ENCODE measurements around the gene SH3BP5. TPM values are rescaled to one million over a fixed set of nuclear protein-coding genes. Genes with fewer than 3 reads are reported as not detected.

Gene SH3BP5
- total and polyA plus RNA-seq, 12 donors, result 6.7 to 22.4 (median 9.8) TPM

DNA sequence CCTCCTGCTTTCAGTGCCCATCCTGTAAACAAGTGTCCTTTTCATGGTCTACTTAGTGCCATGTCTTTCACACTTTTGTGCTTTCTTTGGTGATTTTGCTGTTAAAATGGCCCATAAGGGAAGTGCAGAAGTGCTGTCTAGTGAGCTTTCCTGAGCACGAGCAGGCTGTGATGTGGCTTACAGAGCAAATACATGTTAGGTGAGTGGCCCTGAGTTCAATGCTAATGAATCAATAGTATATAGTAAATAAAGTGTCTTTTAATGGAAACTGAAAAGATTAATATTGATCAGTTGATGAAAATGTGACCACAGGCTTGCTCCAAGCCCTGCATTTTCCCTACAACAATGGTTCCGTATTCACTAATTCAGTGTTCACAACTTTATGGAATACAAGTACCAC lies 5.7 kb downstream of the SH3BP5 start:
- Histone ChIP-seq H3K9me3 (no peaks in the 10 kb centered on the region), H3K4me3 (no peak overlapping the region), H3K27ac (peak overlapping the region in 4 of 10 donors; percentile 1 to 87 (median 14)), H3K27me3 (no peaks in the 10 kb centered on the region), H3K36me3 (peaks cover 0 to 43% (median 0%) of the 10 kb centered on the region in 9 donors), H3K4me1 (peaks cover 10 to 92% (median 76%) of the 10 kb centered on the region in 9 donors)
- TF ChIP-seq, protein P1, sequence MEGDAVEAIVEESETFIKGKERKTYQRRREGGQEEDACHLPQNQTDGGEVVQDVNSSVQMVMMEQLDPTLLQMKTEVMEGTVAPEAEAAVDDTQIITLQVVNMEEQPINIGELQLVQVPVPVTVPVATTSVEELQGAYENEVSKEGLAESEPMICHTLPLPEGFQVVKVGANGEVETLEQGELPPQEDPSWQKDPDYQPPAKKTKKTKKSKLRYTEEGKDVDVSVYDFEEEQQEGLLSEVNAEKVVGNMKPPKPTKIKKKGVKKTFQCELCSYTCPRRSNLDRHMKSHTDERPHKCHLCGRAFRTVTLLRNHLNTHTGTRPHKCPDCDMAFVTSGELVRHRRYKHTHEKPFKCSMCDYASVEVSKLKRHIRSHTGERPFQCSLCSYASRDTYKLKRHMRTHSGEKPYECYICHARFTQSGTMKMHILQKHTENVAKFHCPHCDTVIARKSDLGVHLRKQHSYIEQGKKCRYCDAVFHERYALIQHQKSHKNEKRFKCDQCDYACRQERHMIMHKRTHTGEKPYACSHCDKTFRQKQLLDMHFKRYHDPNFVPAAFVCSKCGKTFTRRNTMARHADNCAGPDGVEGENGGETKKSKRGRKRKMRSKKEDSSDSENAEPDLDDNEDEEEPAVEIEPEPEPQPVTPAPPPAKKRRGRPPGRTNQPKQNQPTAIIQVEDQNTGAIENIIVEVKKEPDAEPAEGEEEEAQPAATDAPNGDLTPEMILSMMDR (IDR thresholded peaks at IDR 0.05), result no peak
- 89 to 94% methylated on average over 2 of the region's 2 CpGs for WGBS, 2 donors
- no peak for DNase-seq
- ATAC-seq, result no peak
- intact Hi-C loops (cut with DNase I), result no loop called here

- H3K27me3 ChIP-seq, result no peaks in the 10 kb centered on the region
- intact Hi-C loops (cut with DNase I), result no loop called here
- H3K4me3 ChIP-seq, result no peak overlapping the region
- H3K36me3 ChIP-seq, result peaks cover 0 to 43% (median 0%) of the 10 kb centered on the region in 9 donors
- ATAC-seq (no peak), DNase-seq (peak in 1 of 2 donors; percentile 33)
- TF ChIP-seq, protein P1 (IDR thresholded peaks at IDR 0.05), result no peak
- H3K27ac ChIP-seq, result peak overlapping the region in 3 of 10 donors; percentile 13 to 87 (median 14)
- 56 to 68% methylated on average over 3 of the region's 3 CpGs for WGBS, 2 donors
- H3K9me3 ChIP-seq, result no peaks in the 10 kb centered on the region
- H3K4me1 ChIP-seq, result peaks cover 10 to 93% (median 75%) of the 10 kb centered on the region in 9 donors
These were observed 6.3 kb downstream of the SH3BP5 start for GRCh38 chr3:15326037-15326436.

DNA sequence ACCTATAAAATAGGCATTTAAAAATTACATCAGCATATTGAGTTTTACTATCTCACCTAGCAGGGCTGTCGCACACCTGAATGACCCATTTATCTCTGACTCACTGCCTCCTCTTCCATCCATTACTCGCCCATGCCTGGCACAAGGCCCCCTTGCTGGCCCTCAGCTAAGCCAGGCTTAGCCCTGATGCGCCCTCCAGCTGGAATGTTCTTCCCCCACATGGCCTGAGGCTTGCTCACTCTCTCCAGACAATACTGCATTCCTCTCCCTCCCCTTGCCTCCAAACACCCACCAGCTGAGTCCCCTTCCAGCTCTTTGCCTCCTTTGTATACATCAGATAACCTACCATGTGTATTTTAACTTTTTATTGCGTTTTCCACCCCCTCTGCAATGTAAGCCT lies 7.2 kb downstream of the SH3BP5 start:
- ATAC-seq, result peak in 2 of 8 donors; percentile 14 to 33
- no peak overlapping the region for H3K4me3 ChIP-seq
- intact Hi-C loops (cut with DNase I), result no loop called here
- no peaks in the 10 kb centered on the region for H3K27me3 ChIP-seq
- no peak for DNase-seq
- peaks cover 0 to 43% (median 0%) of the 10 kb centered on the region in 9 donors for H3K36me3 ChIP-seq
- H3K27ac ChIP-seq, result peak overlapping the region in 5 of 10 donors; percentile 26 to 53 (median 36)
- TF ChIP-seq, protein P1 (IDR thresholded peaks at IDR 0.05), result no peak
- no peaks in the 10 kb centered on the region for H3K9me3 ChIP-seq
- WGBS, 2 donors, result 79% methylated on average over 4 of the region's 4 CpGs
- H3K4me1 ChIP-seq, result peaks cover 10 to 91% (median 74%) of the 10 kb centered on the region in 9 donors

DNA sequence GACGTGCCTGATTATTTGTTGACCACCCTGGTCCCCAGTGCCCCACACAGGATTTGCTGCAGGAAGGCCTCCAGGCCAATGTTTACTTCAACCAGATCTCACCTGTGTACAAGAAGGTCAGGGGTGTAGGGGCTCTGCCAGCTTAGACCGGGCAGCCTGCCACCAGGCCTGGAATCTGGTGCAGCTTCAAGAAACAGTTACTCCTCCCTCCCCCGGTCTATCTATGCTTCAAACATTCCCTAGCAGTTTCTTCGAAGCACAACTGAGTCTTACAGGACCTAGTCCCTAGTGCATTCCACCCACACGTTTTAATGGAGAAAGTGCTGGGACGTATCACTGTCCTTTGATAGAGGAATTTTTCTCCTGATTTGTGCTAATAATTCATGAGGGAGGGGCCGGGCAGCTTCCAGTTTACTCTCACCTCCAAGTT lies 8.0 kb downstream of the SH3BP5 start:
- H3K36me3 ChIP-seq, result peaks cover 0 to 36% (median 0%) of the 10 kb centered on the region in 9 donors
- H3K9me3 ChIP-seq, result no peaks in the 10 kb centered on the region
- DNase-seq (peak; percentile 38 to 59), ATAC-seq (peak in 7 of 8 donors; percentile 8 to 47 (median 16))
- H3K27me3 ChIP-seq, result no peaks in the 10 kb centered on the region
- H3K4me1 ChIP-seq, result peaks cover 10 to 91% (median 74%) of the 10 kb centered on the region in 9 donors
- intact Hi-C loops (cut with DNase I), result no loop called here
- no peak overlapping the region for H3K4me3 ChIP-seq
- WGBS, 2 donors, result 33 to 39% methylated on average over 7 of the region's 7 CpGs
- TF ChIP-seq, protein P1 (IDR thresholded peaks at IDR 0.05), result no peak
- peak overlapping the region in 5 of 10 donors; percentile 26 to 53 (median 36) for H3K27ac ChIP-seq
